OCI-M1 (cell line): ENCODE results near the gene DDX56.
A peak's percentile ranks its signal among the peaks of the same experiment; 100 is the strongest.
"Not testable (repeated sequence)": the region's sequence is repeated elsewhere in the genome, so short reads cannot be mapped to it uniquely, and the experiment has no call there.

Source experiments
- DNase-seq: peaks from one replicate; lab custom pipeline; 2025; lab: John Stamatoyannopoulos, UW

Gene DDX56

DNA sequence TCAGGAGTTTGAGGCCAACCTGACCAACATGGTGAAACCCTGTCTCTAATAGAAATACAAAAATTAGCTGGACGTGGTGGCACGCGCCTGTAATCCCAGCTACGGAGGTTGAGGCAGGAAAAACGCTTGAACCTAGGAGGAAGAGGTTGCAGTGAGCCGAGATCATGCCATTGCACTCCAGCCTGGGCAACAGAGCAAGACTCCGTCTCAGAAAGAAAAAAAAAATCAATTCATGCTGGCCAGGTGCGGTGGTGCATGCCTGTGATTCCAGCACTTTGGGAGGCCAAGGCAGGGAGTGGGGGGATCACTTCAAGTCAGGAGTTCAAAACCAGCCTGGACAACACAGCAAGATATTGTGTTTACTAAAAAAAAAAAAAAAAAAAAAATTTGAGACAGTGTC lies 23.5 kb upstream of the DDX56 start:
- DNase-seq: not testable (repeated sequence)

DNA sequence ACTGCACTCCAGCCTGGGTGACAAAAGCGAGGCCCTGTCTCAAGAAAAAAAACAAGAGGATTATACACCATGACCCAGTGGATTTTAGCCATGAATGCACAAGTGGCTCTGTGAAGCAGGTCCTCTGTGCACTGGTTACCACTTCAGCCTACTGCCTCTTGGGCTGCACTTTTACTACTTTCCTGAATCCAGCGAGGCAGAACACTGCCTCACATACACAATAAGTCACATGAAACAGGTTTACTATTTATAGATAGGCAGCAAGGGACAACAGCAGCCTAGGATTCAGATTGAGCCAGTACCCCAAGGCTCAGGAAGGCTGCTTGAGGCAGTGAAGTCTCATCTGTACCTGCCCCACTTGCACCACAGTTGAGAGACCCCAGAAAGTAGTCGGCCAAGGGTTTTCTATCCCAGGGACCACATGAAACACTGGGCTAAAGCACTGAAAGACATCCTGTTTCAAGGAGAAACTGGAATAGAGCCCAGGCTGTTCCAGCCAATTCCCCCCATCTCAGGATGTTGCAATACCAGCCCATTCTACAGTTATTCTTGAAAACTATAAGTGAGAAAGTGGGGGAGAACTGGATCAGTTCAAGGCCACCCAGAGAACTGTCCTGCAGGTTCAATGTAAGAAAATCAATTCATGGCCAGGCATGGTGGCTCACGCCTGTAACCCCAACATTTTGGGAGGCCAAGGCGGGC lies 22.4 kb upstream of the DDX56 start:
- DNase-seq: no peak

DNA sequence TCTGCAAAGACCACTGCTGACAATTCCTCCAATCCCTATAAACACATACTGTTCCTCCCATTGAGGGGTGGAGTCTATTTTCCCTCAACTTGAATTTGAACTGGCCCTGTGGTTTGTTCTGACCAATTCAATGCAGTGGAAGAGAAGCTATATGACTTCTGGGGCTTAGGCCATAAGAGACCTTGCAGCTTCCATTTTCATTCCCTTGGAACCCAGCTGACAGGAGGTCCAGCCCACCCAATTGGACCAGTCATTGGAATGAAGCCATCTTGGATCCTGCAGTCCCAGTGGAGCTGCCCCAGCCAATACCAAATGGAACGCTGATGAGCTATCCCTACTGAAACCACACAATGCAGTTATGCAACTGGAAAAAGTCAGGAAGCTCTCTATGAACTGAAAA lies 17.2 kb upstream of the DDX56 start:
- DNase-seq: no peak

DNA sequence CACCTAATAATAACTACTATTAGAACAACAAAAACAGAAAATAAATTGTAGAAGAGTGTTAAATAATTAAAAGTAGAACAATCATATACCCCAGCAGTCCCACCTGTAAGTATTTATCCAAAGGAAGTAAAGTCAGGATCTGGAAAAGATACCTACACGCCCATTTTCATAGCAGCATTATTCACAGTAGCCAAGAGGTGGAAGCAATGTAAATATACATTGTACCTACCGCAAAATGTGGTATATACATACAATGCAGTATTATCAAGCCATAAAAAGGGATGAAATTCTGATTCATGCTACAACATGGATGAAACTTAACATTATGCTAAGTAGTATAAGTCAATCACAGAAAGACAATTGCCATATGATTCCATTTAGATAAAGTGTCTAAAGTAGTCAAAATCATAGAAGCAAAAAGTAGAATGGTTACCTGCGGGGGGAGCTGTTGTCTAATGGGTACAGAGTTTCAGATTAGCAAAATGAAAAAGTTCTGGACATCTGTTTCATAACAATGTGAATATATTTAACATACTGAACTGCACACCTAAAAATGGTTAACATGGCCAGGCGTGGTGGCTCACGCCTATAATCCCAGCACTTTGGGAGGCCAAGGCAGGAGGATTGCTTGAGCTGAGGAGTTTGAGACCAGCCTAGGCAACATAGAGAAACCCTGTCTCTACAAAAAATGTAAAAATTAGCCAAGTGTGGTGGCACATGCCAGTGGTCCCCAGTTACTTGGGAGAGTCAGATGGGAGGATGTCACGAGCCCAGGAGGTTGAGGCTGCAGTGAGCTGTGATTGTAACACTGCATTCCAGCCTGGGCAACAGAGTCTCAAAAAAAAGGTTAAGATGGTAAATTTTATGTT lies 14.4 kb upstream of the DDX56 start:
- peak; percentile 74 for DNase-seq

DNA sequence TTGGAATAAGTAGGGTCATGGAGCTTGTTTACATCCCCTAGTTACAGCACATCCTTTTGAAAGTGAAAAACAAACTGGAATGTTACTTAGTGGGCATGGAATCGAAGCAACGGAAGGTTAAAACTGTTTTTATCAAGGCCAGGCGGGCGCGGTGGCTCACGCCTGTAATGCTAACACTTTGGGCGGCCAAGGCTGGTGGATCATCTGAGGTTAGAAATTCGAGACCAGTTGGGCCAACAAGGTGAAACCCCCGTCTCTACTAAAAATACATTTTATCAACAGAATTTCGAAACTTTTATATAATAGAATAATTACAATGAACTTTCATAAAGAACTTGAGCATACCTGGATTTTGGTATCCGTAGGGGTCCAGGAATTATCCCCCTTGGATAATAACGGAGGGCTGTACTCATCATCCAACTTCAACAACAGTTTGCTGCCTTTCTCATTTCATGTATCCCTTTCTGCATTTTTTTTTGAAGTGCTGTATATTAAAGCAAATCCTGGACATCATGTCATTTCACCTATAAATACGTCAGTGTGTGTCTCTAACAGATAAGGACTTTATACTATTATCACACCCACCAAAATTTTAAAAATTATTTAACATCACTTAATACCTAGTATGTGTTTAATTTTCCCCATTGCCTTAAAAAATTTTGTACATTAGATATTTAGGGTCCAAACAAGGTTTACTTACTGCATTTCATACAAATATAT lies 9.6 kb upstream of the DDX56 start:
- no peak for DNase-seq

DNA sequence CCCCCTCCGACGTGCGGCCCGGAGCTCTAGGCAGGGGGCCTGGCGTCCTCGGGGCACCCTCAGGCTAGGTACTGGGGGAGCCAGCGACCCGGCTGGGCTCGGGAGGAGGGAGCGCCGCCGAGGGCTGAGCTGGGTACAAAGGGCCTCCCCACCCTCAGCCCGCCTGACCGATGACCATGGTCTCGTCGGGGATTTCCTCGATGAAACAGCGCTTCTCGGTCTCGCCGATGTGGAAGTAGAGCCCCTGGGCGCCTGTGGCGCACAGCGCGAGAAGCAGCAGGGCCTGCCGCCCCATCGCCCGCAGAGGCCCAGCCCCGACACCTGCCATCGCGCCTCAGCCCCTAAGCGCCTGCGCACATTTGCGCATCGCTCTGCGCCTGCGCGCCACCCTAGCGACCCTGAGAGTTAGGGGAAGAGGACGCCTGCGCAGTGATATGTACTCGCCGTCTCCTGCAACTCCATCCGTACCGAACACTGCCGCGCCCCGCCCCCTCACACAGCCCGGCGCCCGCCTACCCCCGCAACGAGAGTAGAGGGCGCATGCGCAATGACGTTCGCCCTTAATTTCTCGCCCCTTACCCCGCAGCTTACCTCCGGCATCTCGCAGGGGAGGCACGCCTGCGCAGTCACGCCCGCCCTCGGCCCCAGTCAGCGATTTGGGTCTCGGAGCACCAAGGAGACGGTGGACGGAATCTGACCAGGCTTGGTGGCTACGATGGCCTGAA lies 8.3 kb upstream of the DDX56 start, which contains the start of gene TMED4:
Gene TMED4 (minus strand): TSS at position 353 of the 725 bp plus-strand sequence. CDS start 25 bp downstream, at position 328.
- peak; percentile 97 for DNase-seq

DNA sequence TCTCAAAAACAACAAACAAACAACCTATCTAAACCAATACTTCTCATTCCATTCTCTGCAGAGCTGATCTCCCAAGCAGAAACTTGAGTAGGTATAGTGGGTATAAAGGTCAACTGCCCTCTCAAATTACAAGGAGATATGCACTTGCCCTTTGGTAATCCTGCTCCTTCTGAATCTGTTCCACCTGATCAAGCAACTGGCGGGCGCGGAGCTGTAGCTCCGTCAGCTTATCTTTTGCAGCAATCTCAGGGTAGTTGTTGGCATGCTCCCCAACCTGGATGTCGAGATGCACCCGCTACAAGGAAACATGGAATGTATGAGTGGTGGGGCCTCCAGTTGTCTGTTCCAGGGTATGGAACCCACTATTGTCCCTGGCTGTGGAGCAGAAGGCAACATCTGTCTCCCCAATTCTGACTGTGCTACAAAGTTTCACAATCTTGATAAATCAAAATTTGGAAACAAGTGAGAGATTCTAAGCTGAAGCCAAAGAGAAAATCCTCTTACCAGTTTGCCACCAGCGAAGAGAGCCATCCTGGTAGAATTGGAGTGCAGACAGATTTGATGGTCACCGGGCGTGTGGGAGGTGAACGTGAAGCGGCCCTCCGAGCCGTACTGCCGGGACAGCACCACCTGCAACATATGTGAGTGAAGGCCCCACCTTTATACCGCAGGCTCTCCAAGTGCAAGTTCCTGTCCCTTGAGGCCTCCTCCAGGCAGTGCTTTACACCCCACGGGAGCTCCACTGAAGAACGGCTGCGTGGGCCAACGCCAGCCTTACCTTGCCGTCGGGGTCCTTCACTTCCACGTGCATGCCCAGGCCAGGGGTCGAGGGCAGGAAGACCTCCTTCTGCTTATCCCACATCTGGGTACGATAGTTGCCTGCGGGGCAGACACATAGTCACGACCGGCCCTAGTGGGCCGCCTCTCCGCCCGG lies 7.5 kb upstream of the DDX56 start:
- peak; percentile 18 for DNase-seq

DNA sequence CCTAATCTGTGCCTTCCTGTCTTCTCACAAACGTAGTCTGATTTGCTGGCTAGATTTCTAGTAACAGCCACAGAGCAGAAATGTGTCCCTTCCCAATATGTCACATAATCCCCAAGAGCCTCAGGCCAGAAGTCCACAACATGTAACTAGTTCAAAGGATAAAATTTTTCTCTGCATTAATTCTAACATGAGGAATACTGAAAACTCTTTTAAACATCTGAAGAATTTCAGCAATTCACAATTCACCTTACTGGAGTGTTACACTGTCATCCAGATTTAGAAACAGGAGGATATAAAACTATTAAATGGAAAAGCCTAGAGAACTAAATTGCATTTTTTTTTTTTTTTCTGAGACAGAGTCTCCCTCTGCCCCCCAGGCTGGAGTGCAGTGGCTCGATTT lies 2.5 kb upstream of the DDX56 start:
- DNase-seq: no peak

DNA sequence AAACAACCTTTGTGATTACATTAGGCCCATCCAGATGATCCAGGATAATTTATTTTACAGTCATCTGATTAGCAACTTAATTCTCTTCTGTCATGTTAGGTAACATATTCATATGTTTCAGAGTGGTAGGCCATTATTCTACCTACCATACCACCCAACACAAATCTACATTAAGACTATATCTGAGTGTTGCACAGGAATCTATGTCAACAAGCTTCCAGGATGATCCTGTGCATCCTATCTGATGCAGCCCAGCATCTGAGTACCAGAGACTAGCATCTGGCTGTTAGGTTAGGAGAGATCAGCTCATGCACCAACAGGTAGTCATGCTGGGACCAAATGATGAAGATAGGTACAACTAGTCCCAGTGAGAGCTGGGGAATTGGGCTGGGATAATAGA lies 1.3 kb upstream of the DDX56 start:
- no peak for DNase-seq

DNA sequence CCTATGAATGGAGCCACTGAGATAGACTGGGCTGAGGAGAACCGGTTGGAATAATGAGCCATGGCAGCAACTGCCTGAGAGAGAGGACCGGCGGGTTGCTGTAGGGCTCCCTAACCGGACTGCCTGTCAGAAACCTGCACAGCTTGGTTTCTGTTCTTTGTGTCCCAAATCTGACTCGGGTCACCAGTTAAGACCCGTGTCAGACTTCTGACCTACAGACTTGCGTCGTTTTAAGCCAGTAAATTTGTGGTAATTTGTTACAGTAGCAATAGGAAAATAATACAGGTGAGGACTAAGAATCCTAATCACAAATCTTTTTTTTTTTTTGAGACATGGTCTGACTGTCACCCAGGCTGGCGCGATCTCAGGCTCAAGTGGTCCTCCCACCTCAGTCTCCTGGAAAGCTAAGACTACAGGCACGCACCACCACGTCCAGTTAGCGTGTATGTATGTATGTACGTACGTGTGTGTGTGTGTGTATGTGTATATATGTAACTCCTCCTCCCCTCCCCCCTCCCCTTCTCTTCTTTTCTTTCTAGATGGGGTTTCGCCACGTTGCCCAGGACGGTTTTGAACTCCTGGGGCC lies 672 bp upstream of the DDX56 start:
- peak; percentile 40 for DNase-seq

DNA sequence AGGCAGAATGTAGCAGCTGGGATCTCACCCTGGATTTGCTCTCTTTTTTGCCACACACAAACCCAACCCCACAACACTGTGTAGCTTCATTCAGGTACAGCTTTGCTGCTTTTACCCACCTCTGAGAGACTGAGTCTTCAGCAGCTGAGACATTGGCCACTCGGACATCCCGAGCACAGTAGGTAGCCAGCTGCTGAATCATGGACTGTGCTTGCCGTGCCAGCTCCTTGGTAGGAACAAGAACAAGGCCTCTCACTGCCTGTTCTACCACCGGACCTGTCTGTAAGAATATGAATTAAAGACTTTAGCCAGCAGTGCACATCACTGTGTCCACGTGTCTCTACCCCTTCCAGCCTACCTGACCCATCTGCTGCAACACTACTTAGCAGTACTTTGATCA lies 937 bp downstream of the DDX56 start:
- no peak for DNase-seq

DNA sequence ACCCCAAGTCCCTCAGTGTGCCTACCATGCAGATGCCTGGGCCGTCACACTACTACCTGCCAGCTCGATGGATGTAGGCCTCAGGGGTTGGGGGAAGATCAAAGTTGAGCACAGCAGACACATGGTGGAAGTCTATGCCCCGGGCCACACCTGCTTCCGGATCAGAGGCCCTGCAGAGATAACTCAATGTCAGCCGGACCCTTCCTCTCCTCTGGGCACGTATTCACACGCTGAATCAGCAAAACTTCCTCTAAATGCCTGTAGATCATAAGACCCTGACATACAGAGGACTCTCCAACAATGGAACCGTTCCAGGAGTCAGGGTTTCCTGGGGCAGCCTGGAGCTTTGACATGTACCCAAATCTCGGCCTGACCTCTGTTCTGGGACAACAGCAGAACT lies 3.7 kb downstream of the DDX56 start:
- DNase-seq: no peak

DNA sequence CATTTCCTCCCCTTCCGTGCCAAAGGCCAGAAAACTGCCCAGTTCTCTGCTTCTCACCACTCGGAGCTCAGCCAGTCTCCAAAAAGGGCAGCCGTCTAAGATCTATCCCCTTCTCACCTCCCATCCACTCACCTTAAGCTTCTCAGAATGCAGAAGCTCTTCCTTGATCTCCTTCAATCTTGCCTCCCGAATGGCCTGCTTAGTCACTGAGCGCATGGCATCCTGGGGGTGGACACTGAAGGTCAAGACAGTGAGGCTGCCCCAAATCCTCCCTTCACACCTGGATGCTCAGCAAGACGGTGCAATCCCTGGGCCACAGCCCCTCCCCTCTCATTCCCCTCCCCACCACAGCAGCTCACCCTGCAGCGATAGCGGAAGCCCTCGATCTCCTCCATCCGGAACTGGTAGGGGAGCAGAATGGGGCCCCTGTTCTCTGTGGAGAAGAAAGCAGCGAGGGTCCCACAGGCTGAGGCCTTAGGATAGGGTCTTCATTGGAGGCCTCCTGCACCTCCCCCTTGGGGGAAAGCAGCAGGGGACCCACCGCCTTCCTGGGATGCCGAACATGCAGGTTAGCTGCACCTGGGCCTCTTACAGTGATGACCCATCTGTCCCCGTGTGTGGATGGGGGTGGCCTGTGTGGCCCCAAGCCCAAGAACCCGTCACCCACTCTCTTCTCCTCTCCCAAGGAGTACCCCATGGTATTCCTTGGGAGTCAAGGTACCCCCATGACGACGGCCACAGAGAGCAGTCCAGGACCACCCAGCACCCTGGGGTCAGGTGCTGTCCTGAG lies 4.7 kb downstream of the DDX56 start:
- DNase-seq: no peak

DNA sequence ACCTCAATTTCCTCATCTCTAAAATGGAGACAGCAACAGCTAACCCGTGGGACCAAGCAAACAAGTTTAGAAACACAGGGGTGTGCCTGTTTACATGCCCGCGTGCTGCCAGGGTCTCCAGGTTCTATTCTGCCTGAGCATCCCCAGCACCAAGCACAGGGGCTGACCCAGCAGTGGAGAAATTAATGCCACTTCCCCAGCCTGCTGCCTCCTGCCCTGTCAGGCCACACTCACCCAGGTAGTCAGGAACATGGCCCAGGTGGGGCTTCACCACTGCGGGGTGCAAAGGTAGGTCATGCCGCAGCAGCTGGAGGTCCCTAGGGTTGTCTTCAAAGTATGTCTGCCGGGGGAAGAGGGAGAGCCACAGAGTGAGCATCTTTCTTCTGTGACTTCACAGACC lies 5.8 kb downstream of the DDX56 start:
- DNase-seq: no peak

DNA sequence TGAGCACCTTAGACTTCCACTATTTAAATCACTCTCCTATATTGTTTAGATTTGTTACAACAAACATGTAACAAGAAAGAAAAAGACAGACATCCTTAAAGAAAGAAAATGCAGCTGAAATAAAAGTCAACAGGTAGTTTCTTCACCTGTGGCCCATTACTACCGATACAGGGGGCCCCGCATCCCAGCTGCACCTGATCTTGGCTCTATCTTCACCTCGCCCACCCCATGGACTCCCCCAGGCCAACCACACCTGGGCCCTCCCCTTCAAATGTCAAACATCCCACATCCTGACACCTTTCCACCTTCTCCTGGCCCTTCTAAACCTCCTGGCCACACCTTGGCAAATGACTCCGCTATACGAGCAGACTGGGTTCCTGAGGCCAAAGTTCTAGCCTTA lies 7.0 kb downstream of the DDX56 start:
- DNase-seq: no peak

DNA sequence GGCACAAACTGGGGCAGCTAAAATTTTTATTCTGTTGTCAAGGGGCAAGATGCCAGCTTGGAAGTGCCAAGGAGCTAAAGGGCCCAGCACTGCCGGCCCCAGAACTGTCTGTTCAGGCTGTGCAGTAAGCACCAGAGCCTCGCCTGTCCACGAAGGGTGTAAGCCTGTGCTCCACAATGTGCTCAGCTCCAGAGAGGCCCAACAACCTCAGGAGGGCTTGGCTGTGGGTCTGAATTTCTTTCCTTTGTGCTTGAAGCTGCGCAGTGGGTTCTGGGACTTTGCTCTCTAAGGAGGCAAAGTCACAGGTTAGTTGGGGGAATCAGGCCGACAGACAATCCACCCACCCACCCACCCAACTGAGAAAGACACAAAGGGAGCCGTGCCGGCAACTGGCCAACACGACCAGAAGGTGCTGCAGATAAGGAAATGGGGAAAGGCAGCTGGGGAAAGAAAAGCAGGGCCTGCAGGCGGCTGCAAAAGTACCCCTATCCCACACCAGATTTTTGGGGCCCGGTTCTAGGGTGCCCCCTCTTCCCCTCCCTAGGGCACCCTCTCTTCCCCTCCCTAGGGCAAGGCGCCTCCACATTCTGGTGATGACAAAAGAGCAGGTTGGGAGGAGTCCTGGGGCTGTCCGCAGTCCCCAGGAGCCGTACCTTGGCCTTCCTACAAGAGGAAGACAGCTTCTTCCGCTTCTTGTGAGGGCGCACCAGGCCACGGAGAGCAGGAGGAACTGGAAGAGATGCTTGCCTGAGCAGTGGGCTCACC lies 7.7 kb downstream of the DDX56 start:
- DNase-seq: peak; percentile 39

DNA sequence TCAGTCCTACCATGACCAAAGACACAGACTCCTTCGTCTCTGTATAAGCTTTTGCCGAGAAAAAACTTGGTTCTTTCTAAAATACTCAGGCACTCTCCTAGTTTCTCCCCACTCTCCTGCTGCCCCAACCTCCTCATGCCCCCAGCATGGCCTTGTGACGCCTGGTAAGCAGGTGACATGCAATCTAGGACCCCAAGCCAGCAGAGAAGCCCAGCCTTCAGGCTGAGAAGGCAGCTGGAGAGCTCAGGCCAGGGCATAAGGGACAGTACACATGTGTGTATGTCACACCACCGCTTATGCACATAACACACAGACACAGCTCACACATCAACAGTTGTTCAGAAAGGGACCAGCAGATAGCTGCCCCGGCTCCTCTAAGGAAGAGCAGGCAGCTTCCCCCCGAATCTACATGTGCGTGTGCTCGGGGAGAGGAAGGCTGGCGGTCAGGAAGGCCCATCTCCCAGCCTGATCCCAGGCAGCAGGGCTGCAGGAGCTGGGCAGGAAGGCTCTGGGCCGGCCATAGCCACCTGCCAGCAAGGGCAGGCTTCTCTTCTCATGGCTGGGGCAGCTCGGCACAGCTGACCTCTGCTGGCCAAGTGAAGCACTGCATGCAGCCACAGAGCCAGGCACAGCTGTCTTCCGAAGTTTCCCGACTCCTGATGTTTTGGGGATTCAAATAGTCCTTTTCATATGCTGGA lies 8.5 kb downstream of the DDX56 start:
- peak; percentile 59 for DNase-seq

DNA sequence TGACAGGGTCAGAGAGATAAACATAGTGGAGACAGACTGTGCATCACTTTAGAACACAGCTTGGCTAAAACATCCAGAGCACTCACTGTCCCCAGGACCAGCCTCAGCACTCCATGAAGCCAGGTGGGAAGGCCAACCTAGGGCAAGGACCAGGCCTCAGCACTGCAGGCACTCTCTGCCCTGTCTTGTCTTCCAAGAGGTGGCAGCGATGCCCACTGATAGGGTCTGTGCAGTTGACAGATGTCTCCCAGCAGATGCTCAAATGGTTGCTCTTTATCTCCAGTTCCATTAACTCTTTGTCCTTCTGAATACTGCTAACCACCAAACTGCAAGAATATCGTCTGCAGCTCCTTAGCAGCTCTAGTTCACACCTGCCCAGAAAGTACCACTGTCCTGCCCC lies 9.1 kb downstream of the DDX56 start:
- DNase-seq: no peak
